HCT116 (cell line): ENCODE data around the gene C19orf25. TPM values are rescaled to one million over a fixed set of nuclear protein-coding genes. Genes with fewer than 3 reads are reported as not detected.

Experiments used
- ATAC-seq: fragments of 200-7000 bp; cut with Tn5 transposase; 2 replicates; pipeline ENCODE4 v1.9.1; 2020; ENCODE audit warnings: mild to moderate bottlenecking, moderate library complexity
- BruUV-seq: library from RNA; stranded (reverse); fragments of 400-500 nt; replicated peaks from 2 replicates; lab custom pipeline; 2021; lab: Mats Ljungman, UMichigan
- CTCF ChIA-PET: fragments of 300-600 bp; sonication (Branson Sonifier 250); formaldehyde crosslinking; loops from one replicate; lab custom pipeline; 2021; ENCODE audit warnings: antibody characterized with exemption; lab: Charles Lee
- POLR2A ChIA-PET: fragments of 300-600, 350-600 bp; sonication (Branson Sonifier 250); formaldehyde crosslinking; loops from one replicate; lab custom pipeline; 2021; ENCODE audit warnings: antibody characterized with exemption; lab: Charles Lee
- RAD21 ChIA-PET, 2 experiments: fragments of 300-600 bp; sonication (Branson Sonifier 250); formaldehyde crosslinking; loops; one replicate each; lab custom pipeline; 2023; ENCODE audit warnings: low total read pairs in 2 of 2; ENCODE audit not compliant: uncharacterized antibody in 2 of 2, unreplicated experiment in 2 of 2, low non-redundant PET in 1 of 2; lab: Charles Lee
- DNase-seq: peaks from one replicate; pipeline ENCODE4 v3.0.0-alpha.2; 2010; ENCODE audit warnings: low read depth, low spot score
- H2AFZ ChIP-seq: fragments of 200-600 bp; shearing (Covaris generic), sonication (generic); 2 replicates; pipeline ENCODE4 v1.6.1; 2017; ENCODE audit warnings: low read depth, mixed run types, mixed read lengths, antibody characterized with exemption, low read length; ENCODE audit not compliant: poor library complexity, severe bottlenecking
- H3K27ac ChIP-seq: 2 replicates; pipeline ENCODE4 v1.5.1; 2012; ENCODE audit warnings: low read depth, low read length
- H3K27me3 ChIP-seq: fragments of 200-600 bp; sonication (generic); 2 replicates; pipeline ENCODE4 v1.6.1; 2016; ENCODE audit warnings: mixed run types, low read length, mixed read lengths; ENCODE audit not compliant: insufficient read depth
- H3K36me3 ChIP-seq, 2 experiments: fragments of 200-500 bp in 1 of 2; fragments of 200-600 bp in 1 of 2; sonication (Bioruptor generic) in 1 of 2; sonication (generic) in 1 of 2; 2 replicates each; pipeline versions ENCODE4 v1.5.1 to v1.6.1; 2014 to 2016; ENCODE audit warnings: low read length in 2 of 2, inconsistent platforms in 1 of 2, mixed read lengths in 1 of 2, mixed run types in 1 of 2; ENCODE audit not compliant: insufficient read depth in 2 of 2, control insufficient read depth in 1 of 2
- H3K4me1 ChIP-seq, 2 experiments: fragments of 200-600 bp in 1 of 2; sonication (generic) in 1 of 2; 2 replicates each; pipeline versions ENCODE4 v1.5.1 to v1.6.1; 2012 to 2017; ENCODE audit warnings: low read length in 2 of 2, inconsistent platforms in 1 of 2, mild to moderate bottlenecking in 1 of 2, mixed read lengths in 1 of 2, mixed run types in 1 of 2, moderate library complexity in 1 of 2; ENCODE audit not compliant: insufficient read depth in 2 of 2, control insufficient read depth in 1 of 2
- H3K4me2 ChIP-seq: fragments of 200-600 bp; sonication (generic); 2 replicates; pipeline ENCODE4 v1.6.1; 2017; ENCODE audit warnings: mixed run types, low read length, mixed read lengths
- H3K4me3 ChIP-seq, 2 experiments: fragments of 200-600 bp in 1 of 2; sonication (generic) in 1 of 2; replicated peaks in 1 of 2; 2 replicates each; pipeline ENCODE4 v1.5.1; 2011 to 2016; ENCODE audit warnings: low read length in 2 of 2, control low read depth in 1 of 2, low read depth in 1 of 2, mild to moderate bottlenecking in 1 of 2, mixed read lengths in 1 of 2, mixed run types in 1 of 2
- H3K79me2 ChIP-seq: fragments of 200-600 bp; sonication (generic); 2 replicates; pipeline ENCODE4 v1.6.1; 2017; ENCODE audit warnings: mild to moderate bottlenecking, mixed run types, low read length, moderate library complexity, mixed read lengths; ENCODE audit not compliant: insufficient read depth
- H3K9ac ChIP-seq: fragments of 200-600 bp; sonication (generic); 2 replicates; pipeline ENCODE4 v1.6.1; 2016; ENCODE audit warnings: low read length, mixed read lengths
- H3K9me2 ChIP-seq: fragments of 200-600 bp; sonication (generic), shearing (Covaris generic); 2 replicates; pipeline ENCODE4 v1.6.1; 2017; ENCODE audit warnings: mixed run types, mild to moderate bottlenecking, moderate library complexity; ENCODE audit not compliant: insufficient read depth
- H3K9me3 ChIP-seq, 2 experiments: fragments of 200-500 bp in 1 of 2; fragments of 200-600 bp in 1 of 2; sonication (Bioruptor generic) in 1 of 2; sonication (generic) in 1 of 2; 2 replicates each; pipeline ENCODE4 v1.6.1; 2014 to 2017; ENCODE audit warnings: low read length in 2 of 2, mixed read lengths in 2 of 2, inconsistent platforms in 1 of 2, low read depth in 1 of 2, mild to moderate bottlenecking in 1 of 2, mixed run types in 1 of 2, moderate library complexity in 1 of 2; ENCODE audit not compliant: control insufficient read depth in 1 of 2, insufficient read depth in 1 of 2
- H4K20me1 ChIP-seq: fragments of 200-600 bp; sonication (generic), shearing (Covaris generic); 2 replicates; pipeline ENCODE4 v1.6.1; 2017; ENCODE audit warnings: mixed run types, mild to moderate bottlenecking, moderate library complexity; ENCODE audit not compliant: insufficient read depth
- EGR1 ChIP-seq: IDR thresholded peaks from 2 replicates; pipeline ENCODE4 v1.6.1; 2012; ENCODE audit warnings: low read depth
- POLR2A ChIP-seq: IDR thresholded peaks from 2 replicates; pipeline ENCODE4 v1.7.0; 2011; ENCODE audit warnings: borderline replicate concordance; ENCODE audit not compliant: insufficient read depth, insufficient read length; ENCODE audit errors: extremely low read depth
- RAD21 ChIP-seq: IDR thresholded peaks from 2 replicates; pipeline ENCODE4 v1.6.1; 2012; ENCODE audit warnings: low read depth, mild to moderate bottlenecking
- REST ChIP-seq: IDR thresholded peaks from 2 replicates; pipeline ENCODE4 v1.6.1; 2012; ENCODE audit warnings: low read depth
- SRF ChIP-seq: IDR thresholded peaks from 2 replicates; pipeline ENCODE4 v1.6.1; 2012; ENCODE audit warnings: low read depth
- YY1 ChIP-seq: IDR thresholded peaks from 2 replicates; pipeline ENCODE4 v1.6.1; 2011; ENCODE audit warnings: low read length, low read depth, moderate library complexity, mild to moderate bottlenecking; ENCODE audit not compliant: insufficient replicate concordance; ENCODE audit errors: extremely low read depth
- ZNF274 ChIP-seq: fragments of 200-500 bp; sonication (Bioruptor generic); IDR thresholded peaks from 2 replicates; pipeline ENCODE4 v1.6.1; 2014; ENCODE audit warnings: mild to moderate bottlenecking, low read depth, low read length, inconsistent platforms
- intact Hi-C: fragments of 100-400 bp; cut with micrococcal nuclease; formaldehyde crosslinking; loops from 2 replicates; pipeline ENCODE4 v1.10.0; 2022
- total RNA-seq: library from RNA; stranded (reverse); gene quantifications from one replicate; pipeline ENCODE4 v1.2.1, GENCODE V29; 2021; ENCODE audit not compliant: unreplicated experiment
- TF ChIP-seq, protein P1 (sequence below): IDR thresholded peaks from 2 replicates; pipeline ENCODE4 v1.6.1; 2012
- TF ChIP-seq, protein P2 (sequence below), 3 experiments: fragments of 200-600 bp in 1 of 3; sonication (generic) in 1 of 3; IDR thresholded peaks in 2 of 3; conservative IDR thresholded peaks in 1 of 3; 2 replicates each; pipeline ENCODE4 v1.5.1; 2012 to 2017; ENCODE audit warnings: low read depth in 2 of 3, low read length in 2 of 3, antibody characterized with exemption in 1 of 3, borderline replicate concordance in 1 of 3, control low read depth in 1 of 3, mild to moderate bottlenecking in 1 of 3, mixed read lengths in 1 of 3, mixed run types in 1 of 3, moderate library complexity in 1 of 3; ENCODE audit not compliant: insufficient read depth in 1 of 3

Gene C19orf25
- total RNA-seq, 1 experiment from 2014 or later: 48.8 TPM

GRCh38 chr19:1434040-1434366 lies 45.0 kb downstream of the C19orf25 start:
- intact Hi-C loops: no loop called here
- no peaks in the 10 kb centered on the region for H3K27me3 ChIP-seq
- H3K4me1 ChIP-seq: peaks cover 10 to 19% of the 10 kb centered on the region in 2 experiments; a peak in 3 of 4 replicates
- no peak overlapping the region for H2AFZ ChIP-seq
- TF ChIP-seq SRF: no peak
- no peak for TF ChIP-seq POLR2A
- TF ChIP-seq, protein P1, sequence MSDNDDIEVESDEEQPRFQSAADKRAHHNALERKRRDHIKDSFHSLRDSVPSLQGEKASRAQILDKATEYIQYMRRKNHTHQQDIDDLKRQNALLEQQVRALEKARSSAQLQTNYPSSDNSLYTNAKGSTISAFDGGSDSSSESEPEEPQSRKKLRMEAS: no peak
- TF ChIP-seq YY1: no peak
- TF ChIP-seq RAD21: no peak
- TF ChIP-seq ZNF274: no peak
- no peaks in the 10 kb centered on the region for H4K20me1 ChIP-seq
- no peak overlapping the region for H3K4me3 ChIP-seq
- ChIA-PET CTCF (no interaction called here), RAD21 (no interaction called here), POLR2A (no interaction called here)
- no peak overlapping the region for H3K27ac ChIP-seq
- H3K9me3 ChIP-seq: no peaks in the 10 kb centered on the region
- H3K79me2 ChIP-seq: peaks cover 34% of the 10 kb centered on the region
- no peak overlapping the region for H3K4me2 ChIP-seq
- BruUV-seq: no TSS peak
- DNase-seq (no peak), ATAC-seq (no peak)
- H3K9me2 ChIP-seq: no peaks in the 10 kb centered on the region
- no peak overlapping the region for H3K9ac ChIP-seq
- H3K36me3 ChIP-seq: peaks cover 27 to 38% of the 10 kb centered on the region in 2 experiments; a peak in 3 of 4 replicates

GRCh38 chr19:1433119-1434039 lies 45.6 kb downstream of the C19orf25 start:
- ATAC-seq (no peak), DNase-seq (no peak)
- ChIA-PET POLR2A (no interaction called here), CTCF (no interaction called here), RAD21 (no interaction called here)
- BruUV-seq: no TSS peak
- H3K27me3 ChIP-seq: no peaks in the 10 kb centered on the region
- peaks cover 10 to 19% of the 10 kb centered on the region in 2 experiments; a peak in 3 of 4 replicates for H3K4me1 ChIP-seq
- no peaks in the 10 kb centered on the region for H3K9me2 ChIP-seq
- H3K4me3 ChIP-seq: no peak overlapping the region
- H3K79me2 ChIP-seq: peaks cover 34% of the 10 kb centered on the region
- H4K20me1 ChIP-seq: no peaks in the 10 kb centered on the region
- peaks cover 31 to 43% of the 10 kb centered on the region in 2 experiments; a peak in 3 of 4 replicates for H3K36me3 ChIP-seq
- H3K9ac ChIP-seq: no peak overlapping the region
- H2AFZ ChIP-seq: no peak overlapping the region
- H3K4me2 ChIP-seq: no peak overlapping the region
- no peaks in the 10 kb centered on the region for H3K9me3 ChIP-seq
- H3K27ac ChIP-seq: no peak overlapping the region
- intact Hi-C loops: no loop called here
- TF ChIP-seq RAD21 (no peak), REST (no peak), EGR1 (no peak)
- TF ChIP-seq, protein P2, sequence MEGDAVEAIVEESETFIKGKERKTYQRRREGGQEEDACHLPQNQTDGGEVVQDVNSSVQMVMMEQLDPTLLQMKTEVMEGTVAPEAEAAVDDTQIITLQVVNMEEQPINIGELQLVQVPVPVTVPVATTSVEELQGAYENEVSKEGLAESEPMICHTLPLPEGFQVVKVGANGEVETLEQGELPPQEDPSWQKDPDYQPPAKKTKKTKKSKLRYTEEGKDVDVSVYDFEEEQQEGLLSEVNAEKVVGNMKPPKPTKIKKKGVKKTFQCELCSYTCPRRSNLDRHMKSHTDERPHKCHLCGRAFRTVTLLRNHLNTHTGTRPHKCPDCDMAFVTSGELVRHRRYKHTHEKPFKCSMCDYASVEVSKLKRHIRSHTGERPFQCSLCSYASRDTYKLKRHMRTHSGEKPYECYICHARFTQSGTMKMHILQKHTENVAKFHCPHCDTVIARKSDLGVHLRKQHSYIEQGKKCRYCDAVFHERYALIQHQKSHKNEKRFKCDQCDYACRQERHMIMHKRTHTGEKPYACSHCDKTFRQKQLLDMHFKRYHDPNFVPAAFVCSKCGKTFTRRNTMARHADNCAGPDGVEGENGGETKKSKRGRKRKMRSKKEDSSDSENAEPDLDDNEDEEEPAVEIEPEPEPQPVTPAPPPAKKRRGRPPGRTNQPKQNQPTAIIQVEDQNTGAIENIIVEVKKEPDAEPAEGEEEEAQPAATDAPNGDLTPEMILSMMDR (IDR thresholded peaks at IDR 0.05 in 2 of 3, conservative IDR thresholded peaks at IDR 0.05 in 1 of 3; ENCODE audit: borderline replicate concordance in 1 of 3, insufficient read depth in 1 of 3, low read depth in 2 of 3, low read length in 2 of 3): no peak
